ENCODE measurements around the gene JAML. TPM values are rescaled to one million over a fixed set of nuclear protein-coding genes. Genes with fewer than 3 reads are reported as not detected.

The JAML gene
- total RNA-seq, 1 donor from 2014 or later: 0.09 TPM

GRCh38 chr11:118233850-118234249 is 9.0 kb upstream of the JAML start:
- no peak overlapping the region for H2AFZ ChIP-seq (replicated peaks)
- H4K20me1 ChIP-seq (ENCODE audit: low read depth): no peaks in the 10 kb centered on the region
- TF ChIP-seq EZH2phosphoT487 (IDR thresholded peaks at IDR 0.05) (no peak), EZH2 (IDR thresholded peaks at IDR 0.05) (no peak), CTCF (IDR thresholded peaks at IDR 0.05) (no peak)
- no peaks in the 10 kb centered on the region for H3K27me3 ChIP-seq
- no peaks in the 10 kb centered on the region for H3K9me3 ChIP-seq (ENCODE audit: low read depth)
- no peak overlapping the region for H3K4me2 ChIP-seq
- no peaks in the 10 kb centered on the region for H3F3A ChIP-seq (ENCODE audit: low read depth)
- Mint-ChIP-seq H3K4me3 (no peak overlapping the region), H3K4me1 (no peaks in the 10 kb centered on the region), H3K27me3 (ENCODE audit: insufficient read depth, low read depth) (no peaks in the 10 kb centered on the region), H3K36me3 (no peaks in the 10 kb centered on the region), H3K9me3 (no peaks in the 10 kb centered on the region), H3K27ac (no peak overlapping the region)
- no peak overlapping the region for H3K9ac ChIP-seq
- no peak overlapping the region for H3K4me3 ChIP-seq
- H3K79me2 ChIP-seq (ENCODE audit: low read depth): no peaks in the 10 kb centered on the region
- H3K4me1 ChIP-seq: no peaks in the 10 kb centered on the region
- H3K27ac ChIP-seq: no peak overlapping the region
- DNase-seq (ENCODE audit: low spot score): no peak
- no peaks in the 10 kb centered on the region for H3K36me3 ChIP-seq

- no peaks in the 10 kb centered on the region for H3K79me2 ChIP-seq (ENCODE audit: low read depth)
- no peak overlapping the region for H3K9ac ChIP-seq
- H3K4me1 ChIP-seq: no peaks in the 10 kb centered on the region
- no peak overlapping the region for H3K27ac ChIP-seq
- DNase-seq (ENCODE audit: low spot score): no peak
- Mint-ChIP-seq H3K4me1 (no peaks in the 10 kb centered on the region), H3K36me3 (no peaks in the 10 kb centered on the region), H3K27me3 (ENCODE audit: insufficient read depth, low read depth) (no peaks in the 10 kb centered on the region), H3K27ac (no peak overlapping the region), H3K4me3 (no peak overlapping the region), H3K9me3 (no peaks in the 10 kb centered on the region)
- TF ChIP-seq CTCF (IDR thresholded peaks at IDR 0.05): no peak
- no peak for TF ChIP-seq EZH2phosphoT487 (IDR thresholded peaks at IDR 0.05)
- no peak for TF ChIP-seq EZH2 (IDR thresholded peaks at IDR 0.05)
- no peaks in the 10 kb centered on the region for H3K9me3 ChIP-seq (ENCODE audit: low read depth)
- H3K4me3 ChIP-seq: no peak overlapping the region
- H2AFZ ChIP-seq (replicated peaks): no peak overlapping the region
- H3F3A ChIP-seq (ENCODE audit: low read depth): no peaks in the 10 kb centered on the region
- no peak overlapping the region for H3K4me2 ChIP-seq
- H3K36me3 ChIP-seq: no peaks in the 10 kb centered on the region
- no peaks in the 10 kb centered on the region for H3K27me3 ChIP-seq
- H4K20me1 ChIP-seq (ENCODE audit: low read depth): no peaks in the 10 kb centered on the region
Measured at GRCh38 chr11:118233377-118233776, 8.6 kb upstream of the JAML start.

GRCh38 chr11:118232659-118233058 is 7.8 kb upstream of the JAML start:
- H3K79me2 ChIP-seq (ENCODE audit: low read depth): no peaks in the 10 kb centered on the region
- Mint-ChIP-seq H3K4me1 (no peaks in the 10 kb centered on the region), H3K36me3 (no peaks in the 10 kb centered on the region), H3K27ac (no peak overlapping the region), H3K9me3 (no peaks in the 10 kb centered on the region), H3K4me3 (no peak overlapping the region), H3K27me3 (ENCODE audit: insufficient read depth, low read depth) (no peaks in the 10 kb centered on the region)
- H3K4me1 ChIP-seq: no peaks in the 10 kb centered on the region
- H3K9me3 ChIP-seq (ENCODE audit: low read depth): no peaks in the 10 kb centered on the region
- no peak overlapping the region for H3K4me3 ChIP-seq
- no peaks in the 10 kb centered on the region for H3K36me3 ChIP-seq
- no peaks in the 10 kb centered on the region for H3K27me3 ChIP-seq
- H3K27ac ChIP-seq: no peak overlapping the region
- TF ChIP-seq EZH2phosphoT487 (IDR thresholded peaks at IDR 0.05) (no peak), CTCF (IDR thresholded peaks at IDR 0.05) (no peak), EZH2 (IDR thresholded peaks at IDR 0.05) (no peak)
- H4K20me1 ChIP-seq (ENCODE audit: low read depth): no peaks in the 10 kb centered on the region
- H3F3A ChIP-seq (ENCODE audit: low read depth): no peaks in the 10 kb centered on the region
- no peak overlapping the region for H3K4me2 ChIP-seq
- no peak overlapping the region for H2AFZ ChIP-seq (replicated peaks)
- DNase-seq (ENCODE audit: low spot score): no peak
- H3K9ac ChIP-seq: no peak overlapping the region
